Muscle layer of duodenum (tissue), 2 donors: Measurements from ENCODE around the gene FLCN.

Experiments used
- H3K27ac ChIP-seq: one replicate; pipeline ENCODE4 v1.7.0; 2013; ENCODE audit warnings: mild to moderate bottlenecking, low read length
- H3K27me3 ChIP-seq: one replicate; pipeline ENCODE4 v1.7.0; 2013; ENCODE audit warnings: low read depth, mild to moderate bottlenecking, control low read depth, low read length
- H3K36me3 ChIP-seq, 2 donors: one replicate each; pipeline ENCODE4 v1.7.0; 2013; ENCODE audit warnings: low read length in 2 of 2, control low read depth in 1 of 2, mild to moderate bottlenecking in 1 of 2; ENCODE audit not compliant: insufficient read depth in 2 of 2, control insufficient read depth in 1 of 2
- H3K4me1 ChIP-seq, 2 donors: one replicate each; pipeline ENCODE4 v1.7.0; 2013; ENCODE audit warnings: low read length in 2 of 2, mild to moderate bottlenecking in 2 of 2, control low read depth in 1 of 2, moderate library complexity in 1 of 2; ENCODE audit not compliant: insufficient read depth in 2 of 2, control insufficient read depth in 1 of 2
- H3K4me3 ChIP-seq, 2 donors: one replicate each; pipeline ENCODE4 v1.7.0; 2013; ENCODE audit warnings: low read length in 2 of 2, low read depth in 1 of 2, mild to moderate bottlenecking in 1 of 2
- H3K9me3 ChIP-seq, 2 donors: one replicate each; pipeline ENCODE4 v1.7.0; 2013; ENCODE audit warnings: low read length in 2 of 2, control low read depth in 1 of 2, mild to moderate bottlenecking in 1 of 2; ENCODE audit not compliant: control insufficient read depth in 1 of 2
- donor health status: healthy.

The FLCN gene

DNA sequence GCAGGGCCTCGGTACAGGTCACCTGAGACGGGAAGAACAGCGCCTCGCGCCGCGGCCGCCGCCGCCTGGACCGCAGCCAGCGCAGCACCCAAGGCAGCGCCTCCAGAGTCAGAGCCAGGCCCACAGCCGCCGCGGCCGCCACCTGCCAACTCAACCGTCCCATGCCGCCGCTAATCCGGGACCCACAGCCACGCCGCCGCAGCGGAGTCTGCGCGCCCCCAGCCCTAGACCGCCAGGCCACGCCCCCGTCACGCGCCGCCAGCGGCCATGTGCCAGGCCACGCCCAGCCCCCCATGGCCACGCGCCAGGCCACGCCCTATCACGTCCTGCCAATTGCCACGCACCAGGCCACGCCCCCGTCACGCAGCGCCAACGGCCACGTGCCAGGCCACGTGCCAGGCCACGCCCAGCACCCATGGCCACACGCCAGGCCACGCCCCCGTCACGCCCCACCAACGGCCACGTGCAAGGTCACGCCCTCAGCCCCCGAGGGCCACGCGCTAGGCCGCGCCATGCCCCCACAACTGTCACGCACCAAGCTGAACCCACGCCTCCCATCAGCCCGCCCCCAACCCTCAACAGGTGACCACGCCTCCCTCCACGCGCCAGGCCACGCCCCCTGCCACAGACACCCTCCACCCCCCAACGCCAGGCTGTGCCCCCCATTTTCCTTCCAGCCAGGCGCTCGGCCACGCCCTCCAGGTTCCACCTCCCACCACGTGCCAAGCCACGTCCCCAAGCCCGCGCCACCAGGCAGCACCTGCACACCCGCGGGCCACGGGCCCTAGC lies 30.6 kb downstream of the FLCN start, which contains the start of gene PLD6:
Gene PLD6, minus strand, starts transcription at position 210 of the 789 bp plus-strand sequence. Its CDS starts 47 bp downstream, at position 163.
- H3K27me3 ChIP-seq, result no peaks in the 10 kb centered on the region
- H3K9me3 ChIP-seq, result no peaks in the 10 kb centered on the region
- H3K4me3 ChIP-seq, result peak within 1 kb of the TSS; percentile 57 to 90
- H3K4me1 ChIP-seq, result peaks cover 12 to 49% of the 10 kb centered on the region in 2 donors
- peak within 1 kb of the TSS; percentile 23 for H3K27ac ChIP-seq
- peaks cover 0 to 8% of the 10 kb centered on the region in 2 donors for H3K36me3 ChIP-seq

DNA sequence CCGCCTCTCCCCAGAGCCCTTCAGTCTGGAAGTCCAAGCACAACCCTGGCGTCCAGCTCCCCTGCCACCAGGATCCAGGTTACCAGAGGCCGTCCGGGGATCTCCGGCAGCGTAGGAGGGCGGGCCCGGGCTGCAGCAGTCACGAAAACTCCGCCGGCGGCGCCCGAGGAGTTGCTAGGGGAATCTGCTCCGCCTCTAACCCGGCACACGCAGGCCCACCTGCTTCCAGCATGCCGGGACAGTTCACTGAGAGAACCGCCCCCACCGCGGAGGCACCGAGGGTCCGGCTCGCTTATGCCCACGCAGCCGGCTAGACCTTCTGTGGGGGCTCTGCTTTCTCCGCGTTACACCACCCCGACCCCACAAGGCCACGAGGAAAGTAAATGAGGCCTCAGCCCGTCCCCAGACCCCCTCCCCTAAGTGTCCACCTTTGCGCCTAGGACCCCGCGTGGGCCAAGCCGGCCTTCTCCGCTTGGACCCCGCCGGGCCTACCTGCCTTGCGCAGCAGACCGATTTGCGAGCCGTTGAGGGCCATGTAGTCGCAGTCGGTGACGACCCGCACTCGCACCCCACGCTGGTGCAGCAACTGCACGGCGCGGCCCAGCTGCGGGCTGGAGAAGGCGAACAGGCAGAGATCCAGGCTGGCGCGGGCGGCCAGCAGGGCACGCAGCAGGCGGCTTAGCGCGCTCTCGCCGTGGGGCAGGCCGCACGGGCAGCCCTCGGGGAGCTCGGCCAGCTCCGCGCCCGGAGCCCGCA lies 31.4 kb downstream of the FLCN start:
- no peaks in the 10 kb centered on the region for H3K9me3 ChIP-seq
- no peaks in the 10 kb centered on the region for H3K27me3 ChIP-seq
- peaks cover 0 to 11% of the 10 kb centered on the region in 2 donors for H3K36me3 ChIP-seq
- peaks cover 12 to 52% of the 10 kb centered on the region in 2 donors for H3K4me1 ChIP-seq
- peak overlapping the region; percentile 57 to 90 for H3K4me3 ChIP-seq
- no peak overlapping the region for H3K27ac ChIP-seq

DNA sequence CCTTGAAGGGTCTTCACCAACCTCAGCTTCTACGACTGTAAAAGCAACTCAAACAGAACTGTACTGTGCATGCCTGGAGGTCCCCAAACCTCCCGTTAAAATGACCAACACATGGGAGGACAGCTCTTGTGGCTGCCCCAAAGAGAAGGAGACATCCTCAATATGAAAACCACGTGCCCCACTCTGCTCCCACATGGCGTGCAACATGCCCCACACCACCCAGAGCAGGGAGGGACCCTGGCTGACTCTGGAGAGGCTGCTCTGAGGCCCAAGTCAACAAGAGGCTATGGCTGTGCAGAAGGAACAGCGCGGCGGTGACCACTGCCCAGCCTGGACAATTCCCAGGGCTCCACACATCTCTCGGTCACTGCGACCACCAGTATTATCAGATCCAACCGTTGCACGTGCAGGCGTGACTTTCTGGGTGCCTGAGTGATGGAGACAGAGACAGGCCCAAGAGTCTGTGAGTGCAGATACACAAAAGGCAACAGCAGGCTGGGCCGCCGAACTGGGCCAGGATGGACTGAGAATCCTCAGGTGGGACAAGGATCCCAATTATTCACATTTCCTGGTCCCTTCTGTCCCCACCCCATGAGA lies 32.2 kb downstream of the FLCN start:
- peaks cover 12 to 59% of the 10 kb centered on the region in 2 donors for H3K4me1 ChIP-seq
- H3K27ac ChIP-seq, result no peak overlapping the region
- peaks cover 0 to 11% of the 10 kb centered on the region in 2 donors for H3K36me3 ChIP-seq

DNA sequence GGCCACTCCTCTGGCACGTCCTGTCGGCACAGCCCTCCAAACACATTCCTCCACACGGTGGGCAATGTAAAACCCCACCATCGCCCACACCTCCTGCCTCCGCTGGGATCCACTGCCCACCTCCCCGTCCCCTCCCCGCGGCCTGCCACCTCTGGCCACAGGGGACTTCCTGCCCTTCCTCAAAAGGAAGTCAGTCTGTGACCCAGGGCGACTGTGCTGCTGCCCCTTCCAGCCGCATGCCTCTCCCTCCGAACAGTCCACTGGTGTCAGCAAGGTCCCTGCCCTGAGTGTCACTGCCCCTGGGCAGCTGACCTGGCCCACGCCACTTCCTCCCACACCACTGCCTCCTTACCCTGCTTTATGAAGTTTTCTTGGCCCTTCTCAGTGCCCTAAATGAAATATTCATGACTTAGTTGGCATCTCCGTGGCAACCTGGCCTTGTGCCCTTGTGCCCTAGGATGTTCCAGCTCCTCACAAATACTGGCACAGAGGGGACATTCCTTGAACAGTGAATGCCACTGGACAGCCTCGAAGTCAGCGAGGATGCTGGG lies 32.9 kb downstream of the FLCN start:
- Histone ChIP-seq H3K36me3 (peaks cover 0 to 11% of the 10 kb centered on the region in 2 donors), H3K27ac (peak overlapping the region; percentile 45), H3K4me3 (peak overlapping the region; percentile 57 to 90), H3K27me3 (no peaks in the 10 kb centered on the region), H3K9me3 (no peaks in the 10 kb centered on the region), H3K4me1 (peaks cover 12 to 61% of the 10 kb centered on the region in 2 donors)

More for the DNA sequence above, 32.2 kb downstream of the FLCN start:
- Histone ChIP-seq H3K4me3 (peak overlapping the region; percentile 57 to 90), H3K27me3 (no peaks in the 10 kb centered on the region), H3K9me3 (no peaks in the 10 kb centered on the region)

DNA sequence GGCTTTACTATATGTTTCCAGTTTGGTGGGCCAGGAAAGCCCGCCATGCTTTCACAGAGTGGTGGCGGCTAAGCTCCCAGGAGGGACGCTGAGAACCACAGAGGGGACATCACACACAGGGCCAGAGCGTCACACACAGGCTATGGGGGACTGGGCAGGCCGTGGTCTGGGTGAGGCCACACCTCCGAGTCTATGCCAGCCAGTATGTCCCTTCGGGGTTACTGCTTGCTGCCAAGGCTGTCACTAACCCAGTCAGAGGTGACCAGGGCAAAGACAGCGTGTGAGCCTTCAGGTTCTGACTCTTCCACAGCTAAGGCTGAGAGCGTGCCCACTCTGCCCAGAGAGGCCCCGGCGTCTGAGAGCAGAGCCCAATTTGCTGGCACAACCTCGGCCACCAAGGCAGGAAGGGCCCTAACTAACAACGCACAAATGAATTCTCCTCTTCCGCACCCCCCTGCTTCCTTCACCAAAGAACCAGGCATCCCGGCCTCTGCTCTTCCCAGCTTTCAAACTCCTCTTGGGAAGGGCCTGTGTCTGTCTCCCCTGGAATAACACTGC lies 33.7 kb downstream of the FLCN start:
- H3K9me3 ChIP-seq, result no peaks in the 10 kb centered on the region
- peak overlapping the region; percentile 21 for H3K27ac ChIP-seq
- no peaks in the 10 kb centered on the region for H3K27me3 ChIP-seq
- peaks cover 12 to 61% of the 10 kb centered on the region in 2 donors for H3K4me1 ChIP-seq
- peaks cover 0 to 11% of the 10 kb centered on the region in 2 donors for H3K36me3 ChIP-seq
- H3K4me3 ChIP-seq, result no peak overlapping the region

DNA sequence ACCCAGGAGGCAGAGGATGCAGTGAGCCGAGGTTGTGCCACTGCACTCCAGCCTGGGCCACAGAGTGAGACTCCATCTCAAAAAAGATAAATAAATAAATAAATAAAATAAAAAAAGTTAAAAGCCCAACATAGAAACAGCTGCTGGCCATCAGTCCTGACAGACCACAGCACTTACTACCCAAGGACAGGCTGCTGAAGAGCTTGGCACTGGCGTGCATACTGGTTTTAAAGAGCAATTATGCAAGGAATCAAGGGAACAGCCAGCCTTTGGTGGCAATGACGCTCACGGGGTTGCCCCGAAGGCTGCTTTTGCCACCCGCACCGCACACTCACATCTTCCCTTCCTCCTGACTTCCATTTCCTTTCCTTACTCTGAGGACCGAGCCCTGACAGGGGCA lies 35.1 kb downstream of the FLCN start:
- peaks cover 12 to 58% of the 10 kb centered on the region in 2 donors for H3K4me1 ChIP-seq
- no peaks in the 10 kb centered on the region for H3K27me3 ChIP-seq
- no peak overlapping the region for H3K27ac ChIP-seq
- no peaks in the 10 kb centered on the region for H3K9me3 ChIP-seq
- no peak overlapping the region for H3K4me3 ChIP-seq
- peaks cover 0 to 11% of the 10 kb centered on the region in 2 donors for H3K36me3 ChIP-seq

DNA sequence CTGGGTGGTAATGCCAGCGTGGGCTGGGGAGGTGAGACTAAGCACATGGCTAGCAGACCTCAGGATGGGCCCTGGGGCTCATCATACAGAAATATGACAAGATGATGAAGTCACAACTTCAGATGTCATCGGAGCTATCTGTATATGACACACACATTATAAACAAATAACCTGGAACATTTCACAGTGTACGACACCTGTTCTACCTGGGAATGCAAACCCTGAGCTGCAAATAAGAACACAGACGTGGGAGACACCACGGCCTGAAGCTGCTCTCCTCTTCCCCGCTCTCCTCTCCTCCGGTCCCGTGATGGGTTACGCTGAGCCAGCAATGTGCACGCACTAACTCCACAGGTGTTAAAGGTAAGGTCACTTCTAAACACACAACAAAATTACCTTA lies 35.7 kb downstream of the FLCN start:
- Histone ChIP-seq H3K27me3 (no peaks in the 10 kb centered on the region), H3K27ac (peak overlapping the region; percentile 45), H3K4me1 (peaks cover 12 to 53% of the 10 kb centered on the region in 2 donors), H3K4me3 (no peak overlapping the region), H3K9me3 (no peaks in the 10 kb centered on the region), H3K36me3 (peaks cover 0 to 11% of the 10 kb centered on the region in 2 donors)

DNA sequence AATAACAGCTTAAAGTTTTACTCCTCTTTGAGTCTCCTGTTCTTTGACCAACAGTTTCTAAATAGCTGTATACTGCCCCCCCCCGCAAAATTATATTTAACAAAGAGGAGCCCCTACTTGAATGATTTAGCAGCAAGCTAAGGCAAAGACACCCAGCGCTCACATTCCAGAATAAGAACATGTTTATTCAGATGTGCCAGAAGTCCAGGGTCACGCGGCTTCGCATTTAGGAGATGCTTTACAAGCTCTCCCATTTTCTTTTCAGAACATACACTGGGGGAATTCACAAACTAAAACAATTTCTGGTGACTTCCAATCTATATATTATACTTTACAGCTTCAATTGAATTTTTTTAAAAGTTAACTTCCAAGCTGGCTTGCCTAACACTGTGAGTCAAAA lies 36.1 kb downstream of the FLCN start:
- Histone ChIP-seq H3K9me3 (no peaks in the 10 kb centered on the region), H3K4me1 (peaks cover 12 to 53% of the 10 kb centered on the region in 2 donors), H3K27ac (peak overlapping the region; percentile 45), H3K27me3 (no peaks in the 10 kb centered on the region), H3K4me3 (no peak overlapping the region), H3K36me3 (peaks cover 0 to 11% of the 10 kb centered on the region in 2 donors)

DNA sequence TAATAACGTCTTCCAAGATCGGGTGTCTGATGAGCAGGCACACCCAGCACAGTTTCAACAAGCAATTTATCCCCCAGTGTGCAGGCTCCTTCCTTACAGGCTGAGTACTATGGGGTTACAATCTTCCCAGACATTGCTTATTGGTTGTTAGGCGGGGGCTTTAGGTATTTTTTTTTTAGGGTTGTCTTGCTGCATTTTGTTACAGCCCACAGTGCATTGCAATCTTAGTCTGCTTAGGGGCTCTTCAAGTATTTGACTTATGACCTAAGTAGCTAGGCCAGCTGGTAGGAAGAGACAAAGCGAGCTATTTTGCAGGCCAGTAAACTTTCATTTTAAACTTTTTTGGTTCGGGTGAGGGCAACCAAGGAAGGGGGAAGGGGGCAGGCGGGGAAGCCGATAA lies 36.7 kb downstream of the FLCN start:
- Histone ChIP-seq H3K4me1 (peaks cover 12 to 49% of the 10 kb centered on the region in 2 donors), H3K36me3 (peaks cover 0 to 11% of the 10 kb centered on the region in 2 donors), H3K27ac (peak overlapping the region; percentile 45), H3K9me3 (no peaks in the 10 kb centered on the region), H3K4me3 (no peak overlapping the region), H3K27me3 (no peaks in the 10 kb centered on the region)

DNA sequence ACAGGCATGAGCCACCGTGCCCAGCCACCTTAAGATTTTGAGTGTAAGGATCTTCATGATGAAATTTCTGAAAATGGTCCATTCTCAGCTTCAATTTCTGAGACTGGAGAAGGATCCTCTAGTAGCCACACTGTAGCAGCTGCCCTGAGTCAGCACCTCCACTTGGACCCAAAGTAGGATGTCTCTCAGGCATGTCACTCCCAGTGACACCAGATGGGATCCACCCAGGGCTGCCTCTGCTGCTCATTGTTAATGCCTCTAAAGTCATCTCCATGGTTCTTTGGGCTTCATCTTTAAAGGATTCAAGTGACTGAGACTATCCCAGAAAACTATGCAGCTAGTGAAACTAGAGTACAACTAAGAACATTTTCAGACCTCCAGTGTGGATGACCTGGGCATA lies 38.7 kb downstream of the FLCN start:
- H3K4me1 ChIP-seq, result peaks cover 0 to 29% of the 10 kb centered on the region in 2 donors
- peaks cover 0 to 11% of the 10 kb centered on the region in 2 donors for H3K36me3 ChIP-seq
- H3K27ac ChIP-seq, result no peak overlapping the region
- no peaks in the 10 kb centered on the region for H3K9me3 ChIP-seq
- no peaks in the 10 kb centered on the region for H3K27me3 ChIP-seq
- no peak overlapping the region for H3K4me3 ChIP-seq
